Superior temporal gyrus (tissue), 1 donor: Measurements from ENCODE around the gene GPR18.

ENCODE experiments used
- DNase-seq: peaks from one replicate; pipeline ENCODE4 v3.0.0-alpha.2; 2016; ENCODE audit errors: extremely low spot score

The GPR18 gene

DNA sequence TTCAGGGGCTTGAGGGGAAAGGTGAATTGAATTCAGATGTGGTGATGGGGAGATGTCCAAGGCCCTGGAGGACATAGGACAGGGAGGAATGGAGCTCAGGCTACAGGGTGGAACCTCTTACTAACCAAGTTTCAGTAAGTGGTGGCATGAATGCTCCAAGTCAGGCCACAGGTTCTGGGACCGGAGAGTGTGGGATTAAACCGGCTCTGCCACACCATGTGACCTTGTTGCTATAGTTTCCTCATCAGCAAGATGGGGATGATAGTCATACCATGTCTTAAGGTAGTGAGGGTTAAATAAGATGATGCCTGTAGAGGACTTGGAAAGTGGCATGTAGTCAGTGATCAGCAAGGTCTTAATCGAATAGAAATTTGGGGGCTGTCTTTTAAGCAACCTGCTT, 32.7 kb upstream of the GPR18 start:
- DNase-seq, result no peak

- DNase-seq, result no peak
Observed at GRCh38 chr13:99289674-99290337, 31.6 kb upstream of the GPR18 start.

DNA sequence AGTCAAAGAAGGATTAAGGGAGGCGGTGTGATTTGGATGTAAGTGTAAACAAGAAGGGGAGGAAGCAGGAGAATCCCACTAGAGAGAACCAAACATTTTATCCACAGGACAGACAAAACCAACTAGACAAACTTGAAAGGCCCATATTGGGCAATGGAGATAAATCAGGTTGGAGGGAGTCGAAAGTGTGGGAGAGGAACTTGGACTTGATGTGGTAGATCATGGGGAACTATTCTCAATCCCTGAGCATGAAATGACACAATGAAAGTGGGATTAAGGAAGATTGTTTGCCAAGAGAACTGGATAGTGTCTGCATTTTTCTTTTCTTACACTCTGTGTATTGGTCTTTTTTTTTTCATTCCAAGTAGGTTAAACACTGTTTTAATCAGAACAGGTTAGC, 31.1 kb upstream of the GPR18 start:
- no peak for DNase-seq

DNA sequence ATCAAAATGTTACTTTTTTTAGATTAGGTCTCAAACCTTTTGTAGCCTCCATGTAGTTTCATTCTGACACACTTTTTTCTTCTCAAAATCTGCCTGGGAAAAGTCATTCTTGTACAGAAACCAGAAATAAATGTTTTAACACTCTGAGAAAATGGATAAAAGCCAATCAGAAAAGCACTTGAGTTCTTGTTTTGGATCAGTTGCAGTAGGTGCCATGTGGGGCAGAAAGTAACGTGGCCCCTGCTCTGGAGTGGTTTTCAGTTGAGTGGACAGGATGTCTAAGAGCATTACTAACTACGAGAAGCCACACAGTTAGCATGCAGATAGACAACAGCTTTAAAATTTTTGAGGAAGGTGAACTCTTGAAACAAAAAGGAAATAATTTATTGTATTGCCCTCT, 29.9 kb upstream of the GPR18 start:
- no peak for DNase-seq

GRCh38 chr13:99287551-99287950, 29.4 kb upstream of the GPR18 start:
- DNase-seq, result no peak

DNA sequence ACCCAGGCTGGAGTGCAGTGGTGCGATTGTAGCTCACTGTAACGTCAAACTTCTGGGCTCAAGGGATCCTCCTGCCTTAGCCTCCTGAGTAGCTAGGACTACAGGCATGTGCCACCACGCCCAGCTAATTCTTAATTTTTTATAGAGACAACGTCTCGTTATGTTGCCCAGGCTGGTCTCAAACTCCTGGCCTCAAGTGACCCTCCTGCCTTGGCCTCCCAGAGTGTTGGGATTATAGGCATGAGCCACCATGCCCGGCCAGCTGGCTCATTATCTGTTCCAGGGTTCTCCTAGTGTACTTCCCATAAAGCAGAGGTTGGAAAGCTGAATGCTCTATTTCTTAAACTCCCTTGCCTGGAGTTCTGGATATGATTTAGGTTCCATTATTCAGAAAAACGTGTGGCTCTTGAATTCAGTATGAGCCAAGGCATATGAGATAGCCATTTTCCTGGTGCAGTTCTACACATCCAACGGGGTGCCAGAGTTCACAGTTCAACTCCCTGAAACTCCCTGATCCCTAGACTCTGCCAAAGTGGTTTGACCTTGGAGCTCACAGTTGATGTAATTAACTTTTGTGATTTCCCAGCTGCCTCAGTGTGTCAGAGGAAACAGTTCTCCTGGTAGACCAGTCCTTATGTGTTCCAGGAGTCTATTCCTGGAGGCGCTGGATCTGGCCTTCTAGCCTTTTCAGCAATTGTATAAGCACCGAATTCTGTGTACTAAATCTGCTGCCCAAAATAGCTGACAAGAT, 27.4 kb upstream of the GPR18 start:
- DNase-seq, result no peak

GRCh38 chr13:99282264-99283231, 24.4 kb upstream of the GPR18 start:
- no peak for DNase-seq

DNA sequence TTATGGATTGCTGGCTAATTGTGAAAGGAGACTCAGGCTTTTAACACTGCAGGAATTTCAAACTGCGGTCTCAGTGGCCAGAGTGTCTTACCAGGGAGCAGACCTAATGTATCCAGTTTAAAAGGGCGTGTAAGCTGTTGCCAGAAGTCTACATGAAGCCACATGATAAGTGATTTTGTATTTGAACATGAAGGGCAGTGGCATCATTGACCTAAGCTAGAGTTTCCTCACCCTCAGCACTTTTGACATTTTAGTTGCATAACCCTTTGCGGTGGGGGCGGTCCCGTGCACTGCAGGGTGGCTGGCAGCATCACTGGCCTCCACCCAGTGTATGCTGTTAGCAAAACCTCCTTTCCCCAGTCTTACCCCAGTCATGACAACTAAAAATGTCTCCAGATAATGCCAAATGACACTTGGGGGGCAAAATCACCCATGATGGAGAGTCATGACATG, 23.7 kb upstream of the GPR18 start:
- no peak for DNase-seq

DNA sequence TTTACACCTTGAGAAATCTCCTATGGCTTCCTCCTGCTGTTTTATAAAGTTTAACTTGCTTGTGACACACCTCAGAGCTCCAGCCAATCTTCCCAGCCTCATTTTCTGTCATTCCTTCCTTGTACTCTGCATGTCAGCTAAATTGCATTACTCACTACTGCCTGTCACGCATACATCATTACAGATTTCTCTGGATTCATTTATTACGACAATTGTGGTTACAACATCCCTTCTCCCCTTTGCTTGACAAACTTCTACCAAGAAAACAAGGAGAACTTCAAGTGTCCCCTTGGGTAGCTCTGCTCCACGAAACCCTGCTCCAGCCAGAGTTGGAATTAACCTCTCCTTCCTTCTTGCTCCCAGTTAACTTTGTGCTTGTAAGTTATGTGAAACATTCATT, 22.0 kb upstream of the GPR18 start:
- DNase-seq, result no peak

DNA sequence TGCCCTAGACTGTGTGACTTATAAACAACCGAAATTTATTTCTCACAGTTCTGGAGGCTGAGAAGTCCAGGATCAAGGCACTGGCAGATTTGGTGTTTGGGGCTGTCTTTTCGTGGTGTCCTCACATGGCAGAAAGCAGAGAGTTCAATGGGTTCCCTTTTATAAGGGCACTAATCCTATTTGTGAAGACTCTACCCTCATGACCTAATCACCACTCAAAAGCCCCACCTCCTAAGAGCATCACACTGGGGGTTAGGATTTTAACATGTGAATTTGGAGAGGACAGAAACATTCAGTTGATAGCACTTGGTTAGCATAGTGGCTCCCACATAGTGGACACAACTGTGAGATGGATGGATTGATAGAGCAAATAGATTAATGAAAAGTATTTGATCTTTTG, 21.5 kb upstream of the GPR18 start:
- DNase-seq, result no peak

DNA sequence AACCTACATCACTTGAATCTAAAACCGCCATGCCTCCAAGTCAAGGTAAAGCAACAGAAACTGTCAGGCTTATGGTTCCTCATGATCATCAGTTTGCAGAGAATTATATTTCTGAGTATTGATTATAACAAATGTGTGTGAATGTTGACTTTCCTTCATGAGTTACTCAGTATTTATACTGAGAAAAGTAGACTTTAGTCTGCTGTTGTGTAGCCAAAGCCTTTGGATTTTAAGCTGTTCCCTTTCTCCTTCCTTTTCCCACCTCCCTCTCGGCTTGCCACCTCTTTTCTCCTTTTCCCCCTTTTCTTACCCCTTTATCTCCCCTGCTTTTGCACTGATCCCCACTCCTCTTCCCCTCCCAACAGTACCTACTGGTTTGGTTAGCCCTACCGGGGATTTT, 20.7 kb upstream of the GPR18 start:
- DNase-seq, result no peak

- no peak for DNase-seq
Observed at GRCh38 chr13:99278200-99278599, 20.0 kb upstream of the GPR18 start.

GRCh38 chr13:99277629-99278028, 19.4 kb upstream of the GPR18 start:
- no peak for DNase-seq

GRCh38 chr13:99276706-99277105, 18.5 kb upstream of the GPR18 start:
- no peak for DNase-seq

GRCh38 chr13:99275093-99275469, 16.9 kb upstream of the GPR18 start:
- DNase-seq, result no peak

GRCh38 chr13:99273128-99273527, 14.9 kb upstream of the GPR18 start:
- DNase-seq, result no peak

DNA sequence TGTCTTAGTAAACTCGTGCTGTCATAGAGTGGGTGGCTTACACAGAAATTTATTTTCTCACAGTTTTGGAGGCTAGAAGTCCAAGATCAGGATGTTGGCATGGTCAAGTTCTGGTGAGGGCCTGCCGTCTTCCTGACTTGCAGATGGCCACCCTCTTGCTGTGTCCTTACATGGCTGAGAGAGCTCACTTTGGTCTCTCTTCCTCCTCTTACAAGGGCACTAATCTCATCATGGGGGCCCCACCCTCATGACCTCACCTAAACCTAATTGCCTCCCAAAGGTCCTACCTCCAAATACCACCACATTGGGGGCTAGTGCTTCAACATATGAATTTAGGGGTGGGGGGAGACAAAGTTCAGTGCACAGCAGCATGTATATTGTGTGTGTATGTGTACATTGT, 14.3 kb upstream of the GPR18 start:
- no peak for DNase-seq

DNA sequence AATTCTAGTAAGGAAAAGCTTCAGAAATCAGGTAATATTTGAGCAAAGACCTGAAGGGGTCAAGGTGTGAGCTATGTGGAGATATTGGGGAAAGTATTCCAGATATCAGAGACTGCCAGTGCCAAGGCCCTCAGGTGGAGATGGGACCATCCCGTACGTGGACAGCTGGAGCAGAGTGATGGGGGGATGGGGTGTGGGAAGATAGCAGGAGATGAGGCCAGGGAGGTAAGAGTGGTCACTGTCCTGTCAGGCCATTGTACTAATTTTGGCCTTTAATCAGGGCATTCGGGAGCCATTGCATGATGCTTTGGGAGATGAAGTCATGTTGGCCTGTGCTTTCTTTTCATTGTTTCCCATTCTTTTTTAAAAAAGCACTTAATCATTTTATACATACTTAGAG, 13.1 kb upstream of the GPR18 start:
- no peak for DNase-seq

DNA sequence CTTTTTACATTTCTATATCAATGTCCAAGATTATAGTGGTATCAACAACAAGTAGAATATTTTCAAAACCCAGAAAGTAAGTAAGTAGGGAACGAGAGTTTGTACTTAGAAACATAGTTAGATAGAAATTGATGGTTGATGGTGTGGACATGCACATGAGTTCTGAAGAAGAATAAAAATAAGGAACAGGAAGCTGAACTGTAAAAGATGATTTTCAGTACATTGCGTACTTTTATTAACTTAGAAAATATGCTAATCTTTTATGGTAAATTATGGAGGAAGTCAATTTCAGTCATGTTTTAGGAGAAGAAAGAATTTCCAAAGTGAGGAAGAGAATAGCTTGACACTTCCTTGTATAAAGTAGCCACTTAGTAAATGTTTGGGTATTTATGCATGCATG, 12.3 kb upstream of the GPR18 start:
- no peak for DNase-seq

- peak; percentile 81 for DNase-seq
Observed at GRCh38 chr13:99269627-99270241, 11.6 kb upstream of the GPR18 start.

GRCh38 chr13:99268822-99269221, 10.6 kb upstream of the GPR18 start:
- DNase-seq, result no peak

DNA sequence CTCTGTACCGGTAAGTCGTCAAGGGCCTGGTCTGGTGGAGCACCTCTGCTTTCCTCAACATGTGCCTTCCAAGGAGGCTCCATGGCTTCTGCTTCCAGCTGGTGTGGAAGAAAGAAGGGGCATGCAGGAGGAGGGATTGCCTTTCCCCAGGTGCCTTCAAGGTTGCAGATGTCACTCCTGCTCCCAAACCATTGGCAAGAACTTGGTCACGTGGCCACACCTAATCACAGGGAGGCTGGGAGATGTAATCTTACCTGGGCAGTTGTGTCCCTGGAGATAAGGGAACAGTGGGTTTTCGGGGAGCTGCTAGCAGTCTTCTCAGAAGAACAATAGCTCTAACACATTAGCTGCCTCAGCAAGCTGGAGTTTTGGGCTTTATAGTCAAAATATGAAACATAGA, 9.7 kb upstream of the GPR18 start:
- DNase-seq, result no peak
